DOHH2 (cell line): ENCODE results near the gene GABRB1.

Source experiments
- H3F3A ChIP-seq: fragments of 200-600 bp; sonication (generic), shearing (Covaris generic); 2 replicates; pipeline ENCODE4 v1.6.0; 2016; ENCODE audit warnings: antibody characterized with exemption, mild to moderate bottlenecking; ENCODE audit not compliant: control insufficient read depth, insufficient read depth
- H3K27ac ChIP-seq: fragments of 200-600 bp; sonication (generic); 2 replicates; pipeline ENCODE4 v1.5.1; 2014; ENCODE audit warnings: low read depth, mild to moderate bottlenecking, low read length, moderate library complexity
- H3K27me3 ChIP-seq: fragments of 200-600 bp; sonication (generic); 2 replicates; pipeline ENCODE4 v1.6.1; 2014; ENCODE audit warnings: mild to moderate bottlenecking, low read length, mixed read lengths; ENCODE audit not compliant: control insufficient read depth
- H3K36me3 ChIP-seq: fragments of 200-600 bp; sonication (generic); 2 replicates; pipeline ENCODE4 v1.6.1; 2014; ENCODE audit warnings: mild to moderate bottlenecking, low read length, moderate library complexity, mixed read lengths; ENCODE audit not compliant: control insufficient read depth
- H3K4me1 ChIP-seq: fragments of 200-600 bp; sonication (generic); 2 replicates; pipeline ENCODE4 v1.6.1; 2014; ENCODE audit warnings: mild to moderate bottlenecking, low read length, mixed read lengths; ENCODE audit not compliant: control insufficient read depth
- H3K4me2 ChIP-seq: fragments of 200-600 bp; sonication (generic); 2 replicates; pipeline ENCODE4 v1.6.0; 2014; ENCODE audit warnings: mild to moderate bottlenecking, low read length, moderate library complexity
- H3K4me3 ChIP-seq: fragments of 200-600 bp; sonication (generic); 2 replicates; pipeline ENCODE4 v1.5.1; 2014; ENCODE audit warnings: mild to moderate bottlenecking, low read length, mixed read lengths
- H3K79me2 ChIP-seq: fragments of 200-600 bp; sonication (generic); 2 replicates; pipeline ENCODE4 v1.6.1; 2014; ENCODE audit warnings: mild to moderate bottlenecking, low read length, mixed read lengths; ENCODE audit not compliant: control insufficient read depth
- H3K9me2 ChIP-seq: fragments of 200-600 bp; sonication (generic); replicated peaks from 2 replicates; pipeline ENCODE4 v1.6.1; 2014; ENCODE audit warnings: mild to moderate bottlenecking, low read length, mixed read lengths; ENCODE audit not compliant: control insufficient read depth
- H3K9me3 ChIP-seq: fragments of 200-600 bp; sonication (generic); 2 replicates; pipeline ENCODE4 v1.6.1; 2014; ENCODE audit warnings: antibody characterized with exemption, low read length, mixed read lengths; ENCODE audit not compliant: control insufficient read depth, insufficient read depth
- H4K20me1 ChIP-seq: fragments of 200-600 bp; sonication (generic); 2 replicates; pipeline ENCODE4 v1.6.0; 2014; ENCODE audit warnings: low read depth, mild to moderate bottlenecking, antibody characterized with exemption, low read length, moderate library complexity; ENCODE audit not compliant: control insufficient read depth, insufficient read depth
- EZH2phosphoT487 ChIP-seq: fragments of 200-600 bp; sonication (generic); IDR thresholded peaks from 2 replicates; pipeline ENCODE4 v1.6.1; 2017; ENCODE audit warnings: borderline replicate concordance, mild to moderate bottlenecking, antibody characterized with exemption, low read length, moderate library complexity, mixed read lengths
- TF ChIP-seq, protein P1 (sequence below): fragments of 200-600 bp; sonication (generic); IDR thresholded peaks from one replicate; pipeline ENCODE4 v1.5.1; 2014; ENCODE audit warnings: antibody characterized with exemption, mild to moderate bottlenecking, low read depth, low read length; ENCODE audit not compliant: poor library complexity, severe bottlenecking

Gene GABRB1

DNA sequence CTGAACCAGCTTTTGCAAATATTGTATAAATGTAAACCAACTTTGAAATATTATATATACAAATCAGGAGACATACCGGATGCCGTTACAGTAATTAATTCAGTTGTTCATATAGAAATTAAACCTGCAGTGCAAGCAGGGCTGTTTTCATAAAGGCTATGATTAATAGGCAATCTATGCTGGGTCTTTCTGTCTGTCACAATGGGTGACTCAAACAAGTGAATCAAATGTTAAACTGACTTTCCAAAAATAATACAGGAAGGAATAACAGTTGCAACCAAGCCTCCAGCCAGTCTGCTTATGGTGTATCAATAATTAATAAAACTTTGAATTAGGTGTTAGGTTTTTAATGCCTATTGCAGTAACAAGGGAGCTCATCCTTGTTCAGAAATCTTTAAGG lies 43.9 kb downstream of the GABRB1 start:
- no peaks in the 10 kb centered on the region for H3F3A ChIP-seq
- no peaks in the 10 kb centered on the region for H3K9me3 ChIP-seq
- H3K79me2 ChIP-seq: no peaks in the 10 kb centered on the region
- no peak overlapping the region for H3K4me2 ChIP-seq
- no peak overlapping the region for H3K4me3 ChIP-seq
- no peaks in the 10 kb centered on the region for H3K4me1 ChIP-seq
- H4K20me1 ChIP-seq: no peaks in the 10 kb centered on the region
- no peaks in the 10 kb centered on the region for H3K9me2 ChIP-seq
- no peaks in the 10 kb centered on the region for H3K27me3 ChIP-seq
- no peak overlapping the region for H3K27ac ChIP-seq
- H3K36me3 ChIP-seq: no peaks in the 10 kb centered on the region
- TF ChIP-seq EZH2phosphoT487: no peak
- TF ChIP-seq, protein P1, sequence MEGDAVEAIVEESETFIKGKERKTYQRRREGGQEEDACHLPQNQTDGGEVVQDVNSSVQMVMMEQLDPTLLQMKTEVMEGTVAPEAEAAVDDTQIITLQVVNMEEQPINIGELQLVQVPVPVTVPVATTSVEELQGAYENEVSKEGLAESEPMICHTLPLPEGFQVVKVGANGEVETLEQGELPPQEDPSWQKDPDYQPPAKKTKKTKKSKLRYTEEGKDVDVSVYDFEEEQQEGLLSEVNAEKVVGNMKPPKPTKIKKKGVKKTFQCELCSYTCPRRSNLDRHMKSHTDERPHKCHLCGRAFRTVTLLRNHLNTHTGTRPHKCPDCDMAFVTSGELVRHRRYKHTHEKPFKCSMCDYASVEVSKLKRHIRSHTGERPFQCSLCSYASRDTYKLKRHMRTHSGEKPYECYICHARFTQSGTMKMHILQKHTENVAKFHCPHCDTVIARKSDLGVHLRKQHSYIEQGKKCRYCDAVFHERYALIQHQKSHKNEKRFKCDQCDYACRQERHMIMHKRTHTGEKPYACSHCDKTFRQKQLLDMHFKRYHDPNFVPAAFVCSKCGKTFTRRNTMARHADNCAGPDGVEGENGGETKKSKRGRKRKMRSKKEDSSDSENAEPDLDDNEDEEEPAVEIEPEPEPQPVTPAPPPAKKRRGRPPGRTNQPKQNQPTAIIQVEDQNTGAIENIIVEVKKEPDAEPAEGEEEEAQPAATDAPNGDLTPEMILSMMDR: no peak

- Histone ChIP-seq H3K9me3 (no peaks in the 10 kb centered on the region), H3F3A (no peaks in the 10 kb centered on the region), H3K4me3 (no peak overlapping the region)
Measured at GRCh38 chr4:47075919-47076318, 44.6 kb downstream of the GABRB1 start.

GRCh38 chr4:47084111-47084510 lies 52.7 kb downstream of the GABRB1 start:
- no peaks in the 10 kb centered on the region for H3K9me2 ChIP-seq
- no peaks in the 10 kb centered on the region for H3K4me1 ChIP-seq
- H3K4me2 ChIP-seq: no peak overlapping the region

More at GRCh38 chr4:47075919-47076318, 44.6 kb downstream of the GABRB1 start:
- Histone ChIP-seq H3K79me2 (no peaks in the 10 kb centered on the region), H3K4me1 (no peaks in the 10 kb centered on the region), H3K27ac (no peak overlapping the region), H3K9me2 (no peaks in the 10 kb centered on the region), H3K4me2 (no peak overlapping the region), H4K20me1 (no peaks in the 10 kb centered on the region), H3K36me3 (no peaks in the 10 kb centered on the region), H3K27me3 (no peaks in the 10 kb centered on the region)
- no peak for TF ChIP-seq EZH2phosphoT487
- TF ChIP-seq, protein P1: no peak

More at GRCh38 chr4:47084111-47084510, 52.7 kb downstream of the GABRB1 start:
- Histone ChIP-seq H3K27me3 (no peaks in the 10 kb centered on the region), H4K20me1 (no peaks in the 10 kb centered on the region), H3K79me2 (no peaks in the 10 kb centered on the region), H3K4me3 (no peak overlapping the region), H3F3A (no peaks in the 10 kb centered on the region), H3K9me3 (no peaks in the 10 kb centered on the region), H3K27ac (no peak overlapping the region), H3K36me3 (no peaks in the 10 kb centered on the region)
- TF ChIP-seq EZH2phosphoT487: no peak
- TF ChIP-seq, protein P1: no peak
